IPS DF 6.9 (cell line): Measurements from ENCODE around the gene MED31.
"Not testable (repeated sequence)": the region's sequence is repeated elsewhere in the genome, so short reads cannot be mapped to it uniquely, and the experiment has no call there.

Experiments
- DNase-seq: peaks from one replicate; pipeline ENCODE4 v3.0.0-alpha.2; 2013; ENCODE audit warnings: low read depth, low spot score
- H3K27ac ChIP-seq: one replicate; pipeline ENCODE4 v1.5.1; 2013; ENCODE audit warnings: low read length, control low read depth
- H3K27me3 ChIP-seq: 2 replicates; pipeline ENCODE4 v1.6.1; 2013; ENCODE audit warnings: mild to moderate bottlenecking, low read length; ENCODE audit not compliant: control insufficient read depth, insufficient read depth
- H3K36me3 ChIP-seq: 2 replicates; pipeline ENCODE4 v1.6.1; 2013; ENCODE audit warnings: low read length; ENCODE audit not compliant: control insufficient read depth, insufficient read depth
- H3K4me1 ChIP-seq: 2 replicates; pipeline ENCODE4 v1.6.1; 2013; ENCODE audit warnings: low read length; ENCODE audit not compliant: control insufficient read depth, insufficient read depth
- H3K4me3 ChIP-seq: 2 replicates; pipeline ENCODE4 v1.5.1; 2013; ENCODE audit warnings: mild to moderate bottlenecking, low read length
- H3K9me3 ChIP-seq: 2 replicates; pipeline ENCODE4 v1.6.1; 2013; ENCODE audit warnings: low read length, inconsistent platforms; ENCODE audit not compliant: control insufficient read depth, insufficient read depth
- WGBS: extraction: QIAGEN DNeasy Blood & Tissue Kit; methylation state at CpG from one replicate; pipeline ENCODE4 v1.1.7; 2013; ENCODE audit warnings: mixed read lengths, missing lambda C conversion rate; ENCODE audit not compliant: insufficient read length, insufficient coverage; 5-methylcytosine and 5-hydroxymethylcytosine counted together

MED31 gene

GRCh38 chr17:6668219-6668618, 16.8 kb upstream of the MED31 start:
- no peak overlapping the region for H3K4me3 ChIP-seq
- no peaks in the 10 kb centered on the region for H3K9me3 ChIP-seq
- H3K27ac ChIP-seq, result no peak overlapping the region
- WGBS, result no CpG with 5 or more reads among the region's 17 CpGs
- H3K27me3 ChIP-seq, result no peaks in the 10 kb centered on the region
- DNase-seq, result no peak
- no peaks in the 10 kb centered on the region for H3K4me1 ChIP-seq
- H3K36me3 ChIP-seq, result no peaks in the 10 kb centered on the region

- no peaks in the 10 kb centered on the region for H3K27me3 ChIP-seq
- no peaks in the 10 kb centered on the region for H3K36me3 ChIP-seq
- H3K4me3 ChIP-seq, result no peak overlapping the region
- no peak overlapping the region for H3K27ac ChIP-seq
- no peaks in the 10 kb centered on the region for H3K4me1 ChIP-seq
- no peak for DNase-seq
- no CpG with 5 or more reads among the region's 6 CpGs for WGBS
- no peaks in the 10 kb centered on the region for H3K9me3 ChIP-seq
These were observed 16.1 kb upstream of the MED31 start for GRCh38 chr17:6667516-6667915.

GRCh38 chr17:6666557-6666956, 15.2 kb upstream of the MED31 start:
- Histone ChIP-seq H3K27ac (no peak overlapping the region), H3K4me3 (no peak overlapping the region), H3K4me1 (no peaks in the 10 kb centered on the region), H3K9me3 (no peaks in the 10 kb centered on the region), H3K36me3 (no peaks in the 10 kb centered on the region), H3K27me3 (no peaks in the 10 kb centered on the region)
- no peak for DNase-seq
- WGBS, result no CpG with 5 or more reads among the region's 6 CpGs

- Histone ChIP-seq H3K36me3 (no peaks in the 10 kb centered on the region), H3K4me3 (no peak overlapping the region), H3K4me1 (no peaks in the 10 kb centered on the region), H3K27ac (no peak overlapping the region), H3K27me3 (no peaks in the 10 kb centered on the region), H3K9me3 (no peaks in the 10 kb centered on the region)
- DNase-seq, result peak; percentile 76
- WGBS, result no CpG with 5 or more reads among the region's 9 CpGs
These were observed 14.7 kb upstream of the MED31 start for GRCh38 chr17:6666077-6666521.

GRCh38 chr17:6663200-6663599, 11.8 kb upstream of the MED31 start:
- H3K36me3 ChIP-seq, H3K27ac ChIP-seq, H3K4me3 ChIP-seq, H3K9me3 ChIP-seq, H3K27me3 ChIP-seq, DNase-seq, H3K4me1 ChIP-seq: not testable (repeated sequence)
- no CpG with 5 or more reads among the region's 14 CpGs for WGBS

GRCh38 chr17:6661464-6661848, 10.1 kb upstream of the MED31 start:
- WGBS, result no CpG with 5 or more reads among the region's 2 CpGs
- H3K9me3 ChIP-seq, result no peaks in the 10 kb centered on the region
- H3K36me3 ChIP-seq, result no peaks in the 10 kb centered on the region
- no peaks in the 10 kb centered on the region for H3K27me3 ChIP-seq
- no peak overlapping the region for H3K4me3 ChIP-seq
- no peak for DNase-seq
- H3K27ac ChIP-seq, result no peak overlapping the region
- H3K4me1 ChIP-seq, result no peaks in the 10 kb centered on the region; the same call in none of the 2 replicates

- Histone ChIP-seq H3K4me1 (no peaks in the 10 kb centered on the region; the same call in none of the 2 replicates), H3K27me3 (no peaks in the 10 kb centered on the region), H3K36me3 (no peaks in the 10 kb centered on the region), H3K27ac (no peak overlapping the region), H3K4me3 (no peak overlapping the region), H3K9me3 (no peaks in the 10 kb centered on the region)
- WGBS, result no CpG with 5 or more reads among the region's 11 CpGs
- DNase-seq, result no peak
These were observed 9.5 kb upstream of the MED31 start for GRCh38 chr17:6660805-6661463.

- peaks cover 6% of the 10 kb centered on the region; the same call in 1 of the 2 replicates for H3K27me3 ChIP-seq
- H3K27ac ChIP-seq, result no peak overlapping the region
- no peaks in the 10 kb centered on the region for H3K9me3 ChIP-seq
- no peak overlapping the region for H3K4me3 ChIP-seq
- H3K4me1 ChIP-seq, result peaks cover 2% of the 10 kb centered on the region
- WGBS, result no CpG with 5 or more reads among the region's 9 CpGs
- no peaks in the 10 kb centered on the region for H3K36me3 ChIP-seq
- DNase-seq, result no peak
These were observed 8.7 kb upstream of the MED31 start for GRCh38 chr17:6660101-6660500.

- H3K36me3 ChIP-seq, H3K9me3 ChIP-seq, H3K4me1 ChIP-seq, H3K4me3 ChIP-seq, H3K27me3 ChIP-seq, DNase-seq, H3K27ac ChIP-seq: not testable (repeated sequence)
- WGBS, result no CpG with 5 or more reads among the region's 5 CpGs
These were observed 7.0 kb upstream of the MED31 start for GRCh38 chr17:6658411-6658810.

GRCh38 chr17:6657633-6658287, 6.4 kb upstream of the MED31 start:
- H3K4me3 ChIP-seq, result peak overlapping the region; percentile 63; the same call in 1 of the 2 replicates
- H3K27ac ChIP-seq, result no peak overlapping the region
- H3K36me3 ChIP-seq, result no peaks in the 10 kb centered on the region
- peaks cover 8% of the 10 kb centered on the region; the same call in 1 of the 2 replicates for H3K27me3 ChIP-seq
- DNase-seq, result no peak
- WGBS, result no CpG with 5 or more reads among the region's 18 CpGs
- H3K9me3 ChIP-seq, result no peaks in the 10 kb centered on the region
- H3K4me1 ChIP-seq, result peaks cover 6% of the 10 kb centered on the region
